GM21576 (cell line): ENCODE results near the gene COL4A2.

ENCODE experiments used
- ATAC-seq: cut with Tn5 transposase; IDR thresholded peaks from one replicate; pipeline ENCODE4 v1.9.1; 2021; ENCODE audit warnings: mild to moderate bottlenecking, moderate library complexity; ENCODE audit not compliant: unreplicated experiment

Gene COL4A2

GRCh38 chr13:110272227-110272626, 34.9 kb upstream of the COL4A2 start:
- ATAC-seq, result no peak

GRCh38 chr13:110272651-110273050, 34.4 kb upstream of the COL4A2 start:
- ATAC-seq, result no peak

- no peak for ATAC-seq
Observed at GRCh38 chr13:110273254-110273653, 33.8 kb upstream of the COL4A2 start.

GRCh38 chr13:110274687-110275086, 32.4 kb upstream of the COL4A2 start:
- no peak for ATAC-seq

GRCh38 chr13:110275931-110276552, 31.0 kb upstream of the COL4A2 start:
- ATAC-seq, result no peak

- no peak for ATAC-seq
Observed at GRCh38 chr13:110276553-110276950, 30.5 kb upstream of the COL4A2 start.

GRCh38 chr13:110277357-110277975, 29.6 kb upstream of the COL4A2 start:
- no peak for ATAC-seq

GRCh38 chr13:110278859-110279258, 28.2 kb upstream of the COL4A2 start:
- ATAC-seq, result no peak

- no peak for ATAC-seq
Observed at GRCh38 chr13:110279684-110280083, 27.4 kb upstream of the COL4A2 start.

- ATAC-seq, result no peak
Observed at GRCh38 chr13:110280231-110280813, 26.8 kb upstream of the COL4A2 start.

GRCh38 chr13:110280985-110281688, 25.9 kb upstream of the COL4A2 start:
- ATAC-seq, result no peak

GRCh38 chr13:110281736-110282135, 25.3 kb upstream of the COL4A2 start:
- no peak for ATAC-seq

- ATAC-seq, result no peak
Observed at GRCh38 chr13:110282316-110282841, 24.7 kb upstream of the COL4A2 start.

GRCh38 chr13:110283736-110284517, 23.2 kb upstream of the COL4A2 start:
- no peak for ATAC-seq

- no peak for ATAC-seq
Observed at GRCh38 chr13:110284779-110285484, 22.2 kb upstream of the COL4A2 start.

- no peak for ATAC-seq
Observed at GRCh38 chr13:110285991-110286832, 20.9 kb upstream of the COL4A2 start.

- ATAC-seq, result no peak
Observed at GRCh38 chr13:110286833-110287819, 20.0 kb upstream of the COL4A2 start.

GRCh38 chr13:110289174-110289573, 17.9 kb upstream of the COL4A2 start:
- ATAC-seq, result no peak
